HG02885 (cell line): ENCODE results near the gene CYP2E1.
A peak's percentile ranks its signal among the peaks of the same experiment; 100 is the strongest.
"Not testable (repeated sequence)": the region's sequence is repeated elsewhere in the genome, so short reads cannot be mapped to it uniquely, and the experiment has no call there.

Experiments used
- ATAC-seq: cut with Tn5 transposase; IDR thresholded peaks from one replicate; pipeline ENCODE4 v1.9.1; 2021; ENCODE audit warnings: mild to moderate bottlenecking; ENCODE audit not compliant: unreplicated experiment, poor library complexity

The CYP2E1 gene

DNA sequence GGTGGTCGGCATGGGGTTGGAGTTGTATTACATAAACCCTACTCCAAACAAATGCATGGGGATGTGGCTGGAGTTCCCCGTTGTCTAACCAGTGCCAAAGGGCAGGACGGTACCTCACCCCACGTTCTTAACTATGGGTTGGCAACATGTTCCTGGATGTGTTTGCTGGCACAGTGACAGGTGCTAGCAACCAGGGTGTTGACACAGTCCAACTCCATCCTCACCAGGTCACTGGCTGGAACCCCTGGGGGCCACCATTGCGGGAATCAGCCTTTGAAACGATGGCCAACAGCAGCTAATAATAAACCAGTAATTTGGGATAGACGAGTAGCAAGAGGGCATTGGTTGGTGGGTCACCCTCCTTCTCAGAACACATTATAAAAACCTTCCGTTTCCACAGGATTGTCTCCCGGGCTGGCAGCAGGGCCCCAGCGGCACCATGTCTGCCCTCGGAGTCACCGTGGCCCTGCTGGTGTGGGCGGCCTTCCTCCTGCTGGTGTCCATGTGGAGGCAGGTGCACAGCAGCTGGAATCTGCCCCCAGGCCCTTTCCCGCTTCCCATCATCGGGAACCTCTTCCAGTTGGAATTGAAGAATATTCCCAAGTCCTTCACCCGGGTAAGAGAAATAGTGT lies at the start of gene CYP2E1:
CYP2E1 (plus strand) TSS at position 407 of the 632 bp plus-strand sequence; CDS start at position 440, 33 bp downstream.
- no peak for ATAC-seq

DNA sequence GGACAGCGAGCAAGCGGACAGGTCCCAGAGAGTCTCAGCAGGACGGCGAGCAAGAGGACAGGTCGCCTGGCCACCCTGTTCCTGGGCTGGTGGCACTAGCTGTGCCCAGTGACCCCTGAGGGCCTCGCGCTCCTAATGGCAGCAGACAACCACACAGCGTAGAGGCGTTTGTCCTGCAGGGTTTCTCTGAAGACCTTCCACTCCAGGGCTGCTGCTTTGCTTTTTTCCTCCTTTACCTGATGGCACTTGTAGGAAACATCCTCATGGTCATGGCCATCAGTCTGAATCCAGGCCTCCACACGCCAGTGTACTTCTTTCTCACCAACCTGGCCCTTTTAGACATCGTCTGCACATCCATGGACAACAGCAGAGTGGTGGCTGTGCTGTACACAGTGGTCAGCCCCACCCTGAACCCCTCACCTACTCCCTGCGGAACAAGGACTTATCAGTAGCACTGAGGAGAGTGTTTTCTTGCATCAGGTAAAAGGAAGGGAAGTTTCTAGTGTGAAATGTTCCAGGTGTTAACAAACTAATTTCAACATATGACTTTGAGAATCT lies 46.0 kb upstream of the CYP2E1 start:
- no peak for ATAC-seq

DNA sequence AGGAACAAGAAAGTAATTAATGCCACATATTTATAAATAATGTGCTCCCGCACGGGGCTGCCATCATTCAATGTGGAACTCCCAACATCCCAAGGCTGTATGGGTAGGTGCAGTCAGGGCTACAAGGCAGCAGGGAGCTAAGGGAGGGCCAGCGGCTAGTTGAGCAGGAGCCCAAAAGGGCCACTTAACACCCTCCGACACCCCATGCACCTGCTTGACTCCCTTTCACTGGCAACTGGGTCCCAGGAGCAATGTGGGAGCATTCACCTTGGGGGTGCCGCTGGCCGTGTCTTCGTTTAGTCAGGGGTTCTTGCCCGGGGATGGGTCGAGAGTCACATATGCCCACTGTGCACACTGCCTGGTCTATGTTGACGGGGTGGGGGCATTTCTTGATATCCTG lies 45.5 kb upstream of the CYP2E1 start:
- no peak for ATAC-seq

DNA sequence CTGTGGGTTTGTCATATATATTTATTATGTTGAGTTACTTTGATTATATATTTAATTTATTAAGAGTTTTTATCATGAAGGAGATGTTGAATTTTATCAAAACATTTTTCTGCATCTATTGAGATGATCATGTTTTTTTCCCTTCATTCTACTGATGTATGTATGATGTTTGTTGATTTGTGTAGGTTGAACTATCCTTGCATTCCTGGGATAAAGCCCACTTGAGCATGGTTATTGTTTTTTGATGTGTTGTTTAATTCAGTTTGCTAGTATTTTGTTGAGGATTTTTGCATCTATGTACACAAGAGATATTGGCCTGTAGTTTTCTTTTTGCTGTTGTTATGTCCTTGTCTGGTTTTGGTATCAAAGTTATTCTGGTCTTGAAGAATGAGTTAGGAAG lies 42.3 kb upstream of the CYP2E1 start:
- ATAC-seq, result no peak

DNA sequence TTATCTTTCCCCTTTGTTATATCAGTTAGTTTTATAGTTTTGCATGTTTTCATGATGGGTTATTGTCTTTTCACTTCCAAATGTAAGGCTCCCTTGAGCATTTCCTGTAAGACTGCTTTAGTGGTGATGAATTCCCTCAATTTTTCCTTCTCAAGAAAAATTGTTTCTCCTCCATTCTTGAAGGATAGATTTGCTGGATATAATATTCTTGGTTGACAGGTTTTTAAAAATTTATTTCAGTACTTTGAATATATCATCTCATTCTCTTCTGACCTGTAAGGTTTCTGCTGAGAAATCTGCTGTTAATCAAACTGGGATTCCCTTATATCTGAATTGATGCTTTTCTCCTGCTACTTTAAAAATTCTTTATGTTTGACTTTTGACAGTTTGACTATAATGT lies 40.1 kb upstream of the CYP2E1 start:
- ATAC-seq, result no peak

DNA sequence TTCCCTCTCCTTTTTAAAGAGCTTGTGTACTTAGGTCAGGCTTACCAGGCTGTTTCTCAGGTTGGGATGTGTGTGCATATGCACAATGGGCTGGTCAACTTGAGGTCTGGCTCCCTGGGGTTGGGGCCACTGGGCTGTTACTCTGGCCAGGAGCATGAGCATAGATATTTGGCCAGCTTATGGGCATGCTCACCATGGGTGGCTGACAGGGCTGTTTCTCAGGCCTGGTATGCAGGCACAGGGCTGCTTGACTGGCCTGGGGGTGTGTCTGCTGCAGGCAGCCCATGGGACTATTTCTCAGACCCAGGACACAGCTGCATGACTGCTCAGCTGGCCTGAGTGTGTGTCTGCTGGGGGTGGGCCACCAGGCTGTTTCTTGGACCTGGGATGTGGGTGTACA lies 38.8 kb upstream of the CYP2E1 start:
- no peak for ATAC-seq

DNA sequence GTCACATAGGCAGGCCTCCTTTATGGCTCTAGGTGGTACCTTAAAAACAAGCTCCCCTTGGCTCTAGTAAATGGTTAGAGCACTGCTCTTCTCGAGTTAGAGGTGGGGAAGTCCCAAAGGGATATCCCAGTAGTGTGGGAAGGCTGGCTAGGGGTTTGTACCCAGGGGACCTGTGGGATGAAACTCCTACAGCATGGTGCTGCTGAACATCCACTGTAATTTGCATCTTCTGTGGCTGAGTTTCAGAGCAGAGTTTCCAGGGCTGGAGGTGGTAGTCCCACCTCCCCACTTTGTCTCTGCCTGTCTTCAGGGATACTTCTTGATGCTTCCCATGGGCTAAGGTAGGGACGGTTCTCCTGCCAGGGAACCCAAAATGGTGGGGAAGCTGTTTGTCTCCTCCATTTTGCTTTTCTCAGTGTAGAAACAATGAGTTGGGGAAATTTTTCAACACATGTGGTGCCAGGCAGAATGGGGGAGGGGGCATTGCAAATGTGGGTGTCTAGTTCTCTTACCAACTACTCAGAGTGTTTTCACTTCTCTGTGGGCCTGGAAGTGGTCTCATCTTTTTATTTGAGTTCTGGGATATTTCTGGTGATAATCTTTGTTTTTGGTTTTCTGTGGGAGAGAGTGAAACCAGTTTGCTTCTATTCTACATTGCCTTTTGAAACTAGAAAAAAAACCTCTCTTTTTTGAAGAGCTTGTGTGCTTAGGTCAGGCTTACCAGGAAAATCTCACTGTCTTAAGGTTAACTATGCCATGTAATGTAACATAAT lies 37.2 kb upstream of the CYP2E1 start:
- peak; percentile 53 for ATAC-seq

DNA sequence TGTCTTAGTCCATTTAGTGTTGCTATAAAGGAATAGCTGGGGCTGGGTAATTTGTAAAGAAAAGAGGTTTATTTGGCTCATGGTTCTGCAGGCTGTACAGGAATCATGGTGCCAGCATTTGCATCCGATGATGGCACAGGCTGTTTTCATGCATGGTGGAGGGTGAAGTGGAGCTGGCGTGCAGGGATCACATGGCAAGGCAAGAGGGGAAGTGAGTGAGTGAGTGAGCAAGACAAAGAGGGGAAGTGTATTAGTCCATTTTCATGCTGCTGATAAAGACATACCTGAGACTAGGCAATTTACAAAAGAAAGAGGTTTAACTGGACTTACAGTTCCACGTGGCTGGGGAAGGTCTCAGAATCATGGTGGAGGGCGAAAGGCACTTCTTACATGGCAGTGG lies 33.6 kb upstream of the CYP2E1 start:
- ATAC-seq, result not testable (repeated sequence)

DNA sequence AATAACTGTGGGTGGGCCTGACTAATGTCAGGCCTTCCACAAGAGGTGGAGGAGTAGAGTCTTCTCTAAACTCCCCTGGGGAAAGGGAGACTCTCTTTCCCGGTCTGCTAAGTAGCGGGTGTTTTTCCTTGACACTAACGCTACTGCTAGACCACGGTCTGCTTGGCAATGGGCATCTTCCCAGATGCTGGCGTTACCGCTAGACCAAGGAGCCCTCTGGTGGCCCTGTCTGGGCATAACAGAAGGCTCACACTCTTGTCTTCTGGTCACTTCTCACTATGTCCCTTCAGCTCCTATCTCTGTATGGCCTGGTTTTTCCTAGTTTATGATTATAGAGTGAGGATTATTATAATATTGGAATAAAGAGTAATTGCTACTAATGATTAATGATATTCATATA lies 29.8 kb upstream of the CYP2E1 start:
- ATAC-seq, result not testable (repeated sequence)

DNA sequence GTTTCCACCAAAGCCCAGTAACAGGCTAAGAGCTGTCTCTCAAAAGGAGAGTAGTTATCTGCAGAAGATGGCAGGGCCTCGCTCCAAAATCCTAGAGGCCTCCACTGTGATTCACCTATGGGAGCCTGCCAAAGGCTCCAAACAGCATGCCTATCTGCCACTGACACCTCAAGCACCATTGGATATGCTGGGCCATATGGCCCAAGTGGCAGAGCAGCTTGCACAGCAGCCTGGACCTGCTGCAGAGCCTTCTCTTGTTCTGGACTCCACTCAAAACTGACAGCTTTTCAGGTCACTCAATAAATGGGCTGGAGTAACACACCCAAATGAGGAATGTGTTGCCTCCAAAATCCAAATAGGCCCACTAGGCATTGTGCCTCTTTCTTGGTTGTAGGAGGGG lies 28.0 kb upstream of the CYP2E1 start:
- not testable (repeated sequence) for ATAC-seq

DNA sequence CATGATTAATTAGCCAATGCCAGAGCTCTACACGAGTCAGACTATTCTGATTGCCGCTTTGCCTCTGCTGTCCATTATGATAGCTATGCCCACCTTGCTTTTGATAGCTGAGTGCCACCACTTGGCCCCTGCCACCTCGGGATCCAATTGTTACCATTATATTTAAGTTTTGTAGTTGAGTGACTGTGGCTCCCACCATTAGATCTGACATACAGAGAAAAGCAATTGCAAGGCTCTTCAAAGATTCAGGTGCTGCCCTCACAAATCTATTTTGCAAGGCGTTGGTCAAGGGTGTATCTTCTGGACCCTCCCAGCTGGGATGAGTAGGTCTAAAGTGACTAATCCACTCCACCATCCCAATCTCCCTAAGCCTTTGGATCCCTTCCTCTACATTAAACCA lies 26.3 kb upstream of the CYP2E1 start:
- not testable (repeated sequence) for ATAC-seq

DNA sequence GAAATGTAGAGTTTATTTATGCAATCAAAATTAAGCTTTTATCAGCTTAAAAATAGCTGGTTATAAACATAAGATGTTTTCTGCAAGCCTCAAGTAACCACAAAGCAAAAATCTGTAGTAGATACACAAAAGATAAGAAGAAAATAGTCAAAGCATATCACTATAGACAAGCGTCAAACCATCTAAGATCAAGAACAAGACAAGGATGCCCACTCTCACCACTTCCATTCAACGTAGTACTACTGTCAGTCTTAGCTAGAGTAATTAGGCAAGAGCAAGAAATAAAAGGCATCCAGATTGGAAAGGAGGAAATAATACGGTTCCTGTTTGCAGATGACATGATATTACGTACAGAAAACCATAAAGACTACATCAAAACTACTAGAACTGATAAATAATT lies 17.5 kb upstream of the CYP2E1 start:
- no peak for ATAC-seq

DNA sequence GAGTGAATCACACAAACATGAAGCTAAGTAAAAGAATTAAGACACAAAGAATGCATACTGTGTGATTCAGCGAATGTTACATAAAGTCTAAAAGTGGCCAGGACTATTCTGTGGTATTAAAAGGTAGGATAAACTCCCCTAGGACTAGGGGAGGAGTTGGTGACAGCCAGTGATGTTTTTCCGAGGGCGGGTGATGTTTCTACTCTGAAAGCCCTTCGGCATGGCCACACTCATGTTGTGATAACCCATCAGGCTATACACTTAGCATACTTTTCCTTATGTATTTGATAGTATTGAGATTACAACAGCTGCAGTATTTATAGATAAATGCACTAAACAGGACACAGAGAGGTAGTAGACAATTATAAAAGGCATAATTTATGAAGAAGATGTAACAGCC lies 15.8 kb upstream of the CYP2E1 start:
- ATAC-seq, result no peak

DNA sequence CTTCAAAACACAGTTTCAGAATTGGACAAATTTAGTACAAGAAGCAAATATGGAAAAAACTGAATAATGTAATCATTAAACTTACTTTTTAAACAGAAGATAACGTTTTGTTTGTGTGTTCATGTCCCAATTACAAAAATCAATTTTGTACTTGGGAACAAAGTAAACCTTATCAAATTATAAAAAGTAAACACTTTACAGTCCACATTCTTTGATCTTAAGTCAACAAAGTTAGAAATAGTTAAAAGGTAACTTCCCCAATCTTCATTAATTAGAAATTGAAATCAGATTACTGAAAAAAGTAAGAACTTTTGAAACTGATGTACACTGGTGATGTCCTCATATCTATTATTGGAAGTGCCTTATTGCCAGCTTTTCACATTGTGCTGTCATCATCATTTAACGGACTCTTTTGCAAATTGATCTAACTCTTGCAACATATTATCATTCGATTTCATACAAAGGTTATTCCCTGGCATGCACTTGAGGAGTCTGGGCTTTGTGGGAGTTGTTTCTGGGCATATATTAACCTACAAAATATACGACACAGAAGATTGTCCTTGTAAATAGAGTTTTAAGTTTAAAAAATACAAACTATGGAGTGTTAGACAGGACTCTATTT lies 15.1 kb upstream of the CYP2E1 start:
- no peak for ATAC-seq

DNA sequence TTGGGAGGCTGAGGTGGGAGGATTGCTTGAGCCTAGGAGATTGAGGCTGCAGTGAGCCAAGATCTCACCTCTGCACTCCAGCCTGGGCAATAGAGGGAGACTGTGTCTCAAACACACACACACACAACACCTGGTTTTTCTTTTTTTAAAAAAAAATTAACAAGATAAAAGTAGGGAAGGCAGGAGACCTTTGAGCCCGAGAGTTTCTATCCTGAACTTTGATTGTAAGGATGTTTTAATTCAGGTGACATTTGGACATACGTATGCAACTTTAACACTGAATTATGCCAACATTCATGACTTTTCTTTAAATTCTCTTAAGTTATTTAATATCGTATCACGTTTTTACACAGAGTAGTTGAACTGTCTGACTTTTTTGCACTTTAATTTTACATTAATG lies 11.7 kb upstream of the CYP2E1 start:
- ATAC-seq, result no peak

DNA sequence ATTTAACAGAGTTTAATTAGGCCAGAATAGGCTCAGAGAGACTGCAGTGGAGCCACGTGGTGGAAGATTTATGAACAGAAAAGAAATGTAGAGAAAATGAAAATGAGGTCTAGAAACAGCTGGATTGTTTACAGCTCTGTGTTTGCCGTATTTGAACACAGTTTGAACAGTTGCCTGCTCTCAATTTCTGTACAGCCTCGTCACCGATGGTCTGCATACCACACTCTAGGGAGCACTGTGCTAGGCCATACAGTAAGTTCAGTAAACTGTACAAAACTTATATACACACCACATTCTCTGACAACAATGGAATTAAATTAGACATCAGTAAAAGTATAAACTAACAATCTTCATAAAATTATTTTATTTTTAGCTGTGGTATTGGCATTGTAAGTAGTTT lies 11.1 kb upstream of the CYP2E1 start:
- no peak for ATAC-seq

DNA sequence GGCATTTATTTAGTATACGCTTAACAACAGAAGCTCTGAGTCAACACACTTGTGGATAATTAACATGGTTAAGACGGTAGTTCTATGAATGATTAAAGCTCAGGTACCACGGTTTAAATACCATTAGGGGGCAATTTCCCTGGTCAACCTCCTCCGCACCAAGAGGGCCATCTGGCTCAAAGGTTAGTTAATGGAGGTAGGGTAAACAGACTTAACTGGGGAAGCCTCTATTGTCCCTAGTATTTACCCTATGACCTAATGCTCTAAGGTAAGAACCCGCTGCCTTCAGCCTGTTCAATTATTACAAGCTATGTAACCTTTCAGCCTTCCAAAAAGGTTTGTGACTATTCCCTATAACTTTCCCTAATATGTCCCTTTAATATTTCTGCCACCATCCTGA lies 8.6 kb upstream of the CYP2E1 start:
- not testable (repeated sequence) for ATAC-seq

DNA sequence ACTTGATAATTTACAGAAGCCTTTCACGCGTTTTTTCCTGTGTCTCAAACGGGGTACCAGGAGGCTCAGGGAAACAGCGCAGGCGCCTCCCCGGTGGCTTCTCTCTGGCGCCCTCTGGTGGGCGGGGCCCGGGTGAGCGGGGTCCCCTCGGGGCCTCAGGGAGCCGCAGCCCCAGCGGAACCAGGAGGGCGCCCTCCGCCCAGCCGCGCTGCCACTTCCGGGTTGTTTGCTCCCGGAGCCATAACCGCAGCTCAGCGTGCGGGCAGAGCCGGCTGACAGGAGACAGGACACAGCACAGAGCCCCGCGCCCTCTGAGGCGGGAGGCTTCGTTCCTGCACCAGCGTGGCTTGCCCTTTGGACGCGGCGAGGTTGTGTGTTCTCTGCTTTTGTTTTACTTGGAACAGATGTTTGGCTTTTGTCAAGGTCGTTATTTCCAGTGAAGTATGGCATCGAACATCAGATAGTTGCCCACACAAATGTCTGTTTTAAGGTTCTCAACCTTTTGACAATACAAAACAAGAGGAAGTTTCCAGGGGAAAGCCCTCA lies 6.9 kb upstream of the CYP2E1 start:
- peak; percentile 97 for ATAC-seq

DNA sequence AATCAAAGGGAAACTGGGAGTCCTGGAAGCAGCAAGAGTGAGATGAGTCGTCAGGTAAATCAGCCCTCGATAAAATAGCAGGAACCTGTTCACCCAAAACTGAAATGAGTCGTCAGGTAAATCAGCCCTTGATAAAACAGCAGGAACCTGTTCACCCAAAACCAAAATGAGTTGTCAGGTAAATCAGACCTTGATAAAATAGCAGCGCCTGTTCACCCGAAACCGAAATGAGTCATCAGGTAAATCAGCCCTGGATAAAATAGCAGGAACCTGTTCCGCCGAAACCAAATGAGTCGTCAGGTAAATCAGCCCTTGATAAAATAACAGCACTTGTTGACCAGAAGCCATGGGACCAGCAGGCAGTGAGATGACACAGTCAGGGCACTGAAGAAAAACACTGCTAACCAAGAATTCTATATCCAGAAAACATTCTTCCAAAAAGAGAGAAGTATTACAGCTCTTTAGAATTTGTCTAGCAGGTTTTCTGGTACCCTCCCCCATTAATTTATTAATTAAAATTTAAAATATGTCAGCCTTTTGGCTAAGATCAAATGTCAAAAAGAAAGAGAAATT lies 3.4 kb upstream of the CYP2E1 start:
- ATAC-seq, result no peak

DNA sequence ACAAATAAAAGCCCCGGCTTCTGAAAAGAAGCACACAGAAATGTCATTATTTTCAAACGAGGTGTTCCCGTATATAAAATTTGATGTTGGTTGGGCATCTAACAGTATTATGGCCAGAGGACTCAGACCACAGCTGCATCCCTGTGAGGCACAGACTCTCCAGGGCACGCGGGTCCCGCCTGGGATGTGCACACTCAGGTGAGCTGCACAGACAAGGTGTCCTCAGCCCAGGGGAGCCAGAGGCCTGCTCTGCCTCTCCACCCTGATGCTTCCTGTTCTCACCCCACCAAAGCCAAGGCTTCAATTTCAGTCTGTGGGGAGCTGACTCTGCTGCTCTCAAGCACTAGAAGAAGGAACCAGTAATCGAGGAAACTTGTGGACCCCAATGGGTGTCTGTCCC lies 1.7 kb upstream of the CYP2E1 start:
- no peak for ATAC-seq
